IPS-11a (cell line): ENCODE results near the gene USP24.

Source experiments
- H3K4me3 ChIP-seq: one replicate; pipeline ENCODE4 v1.5.1; 2013; ENCODE audit warnings: low read depth, low read length, control low read depth

Gene USP24

GRCh38 chr1:55073187-55073916, 141.8 kb downstream of the USP24 start:
- H3K4me3 ChIP-seq = no peak overlapping the region

- H3K4me3 ChIP-seq = no peak overlapping the region
Observed at GRCh38 chr1:55071477-55071876, 143.7 kb downstream of the USP24 start.

GRCh38 chr1:55070293-55071164, 144.6 kb downstream of the USP24 start:
- no peak overlapping the region for H3K4me3 ChIP-seq

DNA sequence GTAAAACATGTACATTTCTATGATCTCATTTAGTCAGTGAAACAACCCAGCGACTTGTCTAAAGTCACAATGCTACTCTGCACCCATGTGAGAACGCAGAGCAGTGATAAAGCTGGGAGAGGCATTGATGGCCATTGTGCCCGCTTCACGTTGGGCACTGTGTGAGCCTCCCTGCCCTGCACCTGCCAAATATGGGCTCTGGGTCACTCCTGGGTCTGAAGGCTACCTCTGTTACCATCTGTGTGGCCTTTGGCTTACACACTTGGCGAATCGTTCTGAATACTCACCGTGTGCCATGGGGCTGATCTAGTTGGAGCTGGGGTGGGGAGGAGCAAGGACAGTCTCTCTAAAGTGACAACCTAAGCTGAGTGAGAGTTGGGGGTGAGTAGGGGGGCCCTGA, 145.9 kb downstream of the USP24 start:
- H3K4me3 ChIP-seq = no peak overlapping the region

DNA sequence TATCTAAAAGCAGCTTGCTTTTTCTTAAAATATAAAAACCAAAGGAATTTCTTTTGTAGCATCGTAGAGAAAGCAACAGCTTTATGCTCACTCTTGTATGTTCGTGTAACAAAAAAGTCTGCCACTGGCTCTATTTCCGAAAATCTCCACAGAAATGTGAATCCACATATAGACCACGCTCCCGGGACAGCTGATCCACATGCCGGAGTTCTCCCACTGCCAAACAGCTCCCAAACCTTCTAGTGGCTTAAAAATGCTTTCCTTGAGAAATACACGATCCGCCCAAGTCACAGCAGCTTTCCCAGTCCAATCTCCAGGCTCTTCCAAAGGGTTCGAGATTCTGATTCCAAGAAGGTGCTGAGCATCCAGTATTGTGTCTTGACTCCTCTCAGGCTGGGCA, 146.5 kb downstream of the USP24 start:
- H3K4me3 ChIP-seq = no peak overlapping the region

DNA sequence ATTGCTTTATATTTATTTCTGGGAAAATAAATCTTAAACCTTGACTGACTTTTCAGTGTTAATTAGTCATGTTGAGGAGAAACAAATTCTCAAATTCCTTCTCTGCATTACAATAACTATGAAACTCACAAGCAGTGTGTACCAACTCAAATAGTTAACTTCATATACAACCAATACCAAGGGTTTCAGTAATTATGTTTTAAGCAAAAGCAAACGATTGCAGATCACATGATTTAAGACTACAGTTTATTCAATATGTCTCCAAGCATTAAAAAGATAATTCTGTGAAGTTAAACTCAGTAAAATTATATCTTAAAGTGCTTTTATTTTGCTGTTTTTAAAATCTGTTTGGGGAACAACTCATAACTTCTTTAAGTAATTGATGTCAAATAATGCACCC, 147.2 kb downstream of the USP24 start:
- no peak overlapping the region for H3K4me3 ChIP-seq

DNA sequence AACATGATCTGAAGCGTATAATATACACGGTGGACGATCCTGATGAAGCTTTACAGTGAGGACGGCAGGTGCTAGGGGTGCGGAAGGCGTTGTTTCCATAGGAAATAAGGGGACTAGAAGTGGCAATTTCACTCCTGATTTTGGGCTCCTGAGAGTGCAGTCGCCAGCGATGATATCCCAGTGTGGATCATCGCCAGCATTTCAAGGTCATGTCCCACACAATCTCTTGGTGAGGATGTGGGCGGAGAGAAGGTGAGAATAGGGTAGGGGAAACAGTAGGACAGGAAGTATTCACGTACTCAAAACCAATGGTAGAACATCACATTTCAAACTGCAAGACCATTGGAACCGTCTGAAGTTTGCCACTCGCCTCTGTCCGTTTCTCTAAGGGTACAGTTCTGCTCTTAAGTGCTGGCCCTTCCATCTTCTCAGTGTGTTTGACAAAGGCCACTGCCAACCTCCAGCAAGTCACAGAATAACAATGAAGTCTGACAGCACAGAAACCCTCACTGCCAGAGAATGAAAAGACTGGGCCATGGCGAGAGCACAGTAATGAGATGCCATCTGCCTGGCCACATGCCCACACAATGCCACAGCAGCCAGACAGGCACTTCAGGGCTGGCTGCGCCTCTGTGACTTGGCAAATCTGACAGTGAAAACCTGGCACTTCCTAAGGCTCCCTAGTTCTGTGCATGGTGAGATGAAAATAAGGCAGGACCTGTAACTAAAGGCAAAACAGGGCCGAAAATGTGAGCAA, 148.0 kb downstream of the USP24 start:
- H3K4me3 ChIP-seq = no peak overlapping the region

GRCh38 chr1:55065648-55066047, 149.5 kb downstream of the USP24 start:
- H3K4me3 ChIP-seq = no peak overlapping the region

- no peak overlapping the region for H3K4me3 ChIP-seq
Observed at GRCh38 chr1:55064861-55065263, 150.3 kb downstream of the USP24 start.

DNA sequence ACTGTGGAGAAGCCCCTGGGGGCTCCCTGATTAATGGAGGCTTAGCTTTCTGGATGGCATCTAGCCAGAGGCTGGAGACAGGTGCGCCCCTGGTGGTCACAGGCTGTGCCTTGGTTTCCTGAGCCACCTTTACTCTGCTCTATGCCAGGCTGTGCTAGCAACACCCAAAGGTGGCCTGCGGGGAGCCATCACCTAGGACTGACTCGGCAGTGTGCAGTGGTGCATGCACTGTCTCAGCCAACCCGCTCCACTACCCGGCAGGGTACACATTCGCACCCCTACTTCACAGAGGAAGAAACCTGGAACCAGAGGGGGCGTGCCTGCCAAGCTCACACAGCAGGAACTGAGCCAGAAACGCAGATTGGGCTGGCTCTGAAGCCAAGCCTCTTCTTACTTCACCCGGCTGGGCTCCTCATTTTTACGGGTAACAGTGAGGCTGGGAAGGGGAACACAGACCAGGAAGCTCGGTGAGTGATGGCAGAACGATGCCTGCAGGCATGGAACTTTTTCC, 151.0 kb downstream of the USP24 start:
- H3K4me3 ChIP-seq = no peak overlapping the region

- no peak overlapping the region for H3K4me3 ChIP-seq
Observed at GRCh38 chr1:55063577-55063942, 151.6 kb downstream of the USP24 start.

- H3K4me3 ChIP-seq = no peak overlapping the region
Observed at GRCh38 chr1:55062801-55063576, 152.2 kb downstream of the USP24 start.

DNA sequence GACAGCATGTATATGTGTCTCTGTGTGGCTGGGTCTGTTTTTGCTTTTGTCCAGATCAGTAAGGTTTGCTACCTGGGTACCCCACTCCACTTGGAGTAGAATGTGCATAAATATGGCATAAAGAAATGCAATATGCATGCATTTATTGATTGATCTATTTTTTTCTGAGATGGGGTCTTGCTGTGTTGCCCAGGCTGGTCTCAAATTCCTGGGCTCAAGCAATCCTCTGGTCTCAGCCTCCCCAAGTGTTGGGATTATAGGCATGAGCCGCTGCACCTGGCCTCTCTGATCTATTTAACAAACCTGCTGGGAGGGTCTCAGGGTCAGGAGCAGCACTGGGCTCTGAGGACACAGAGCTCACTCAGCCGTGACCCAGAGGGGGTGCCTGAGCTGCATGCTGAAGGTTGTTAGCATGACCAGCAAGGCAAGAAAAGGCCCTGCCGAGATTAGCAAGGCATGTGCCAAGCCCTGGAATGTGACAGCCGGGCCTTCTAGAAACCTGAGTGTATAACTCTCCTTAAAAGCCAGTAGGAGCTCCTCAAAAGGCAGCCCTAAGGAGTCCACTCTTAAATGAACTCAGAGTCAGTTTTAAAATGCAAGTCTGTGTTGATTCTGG, 153.3 kb downstream of the USP24 start:
- H3K4me3 ChIP-seq = no peak overlapping the region

DNA sequence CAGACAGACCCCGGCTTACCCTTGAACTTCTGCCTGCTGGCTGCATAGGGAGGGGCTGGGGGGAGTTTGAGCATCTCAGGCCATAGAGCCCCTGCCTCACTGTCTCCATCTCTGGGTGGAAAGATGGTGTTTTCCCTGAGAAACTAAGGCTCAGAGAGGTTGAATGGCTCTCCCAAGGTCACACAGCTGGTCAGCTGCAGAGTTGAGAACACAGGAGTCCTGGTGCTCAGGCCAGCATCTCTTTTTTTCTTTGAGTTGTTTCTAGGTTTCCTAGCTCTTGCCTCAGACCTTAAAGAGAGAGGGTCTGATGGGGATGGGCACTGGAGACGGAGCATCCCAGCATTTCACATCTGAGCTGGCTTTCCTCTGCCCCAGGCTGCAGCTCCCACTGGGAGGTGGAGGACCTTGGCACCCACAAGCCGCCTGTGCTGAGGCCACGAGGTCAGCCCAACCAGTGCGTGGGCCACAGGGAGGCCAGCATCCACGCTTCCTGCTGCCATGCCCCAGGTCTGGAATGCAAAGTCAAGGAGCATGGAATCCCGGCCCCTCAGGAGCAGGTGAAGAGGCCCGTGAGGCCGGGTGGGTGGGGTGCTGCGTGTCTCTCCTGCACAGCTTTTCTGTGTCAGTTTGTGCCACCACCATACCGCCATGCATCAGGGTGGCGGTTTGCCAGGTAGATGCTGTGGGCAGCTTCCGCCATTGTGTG, 154.0 kb downstream of the USP24 start:
- no peak overlapping the region for H3K4me3 ChIP-seq

DNA sequence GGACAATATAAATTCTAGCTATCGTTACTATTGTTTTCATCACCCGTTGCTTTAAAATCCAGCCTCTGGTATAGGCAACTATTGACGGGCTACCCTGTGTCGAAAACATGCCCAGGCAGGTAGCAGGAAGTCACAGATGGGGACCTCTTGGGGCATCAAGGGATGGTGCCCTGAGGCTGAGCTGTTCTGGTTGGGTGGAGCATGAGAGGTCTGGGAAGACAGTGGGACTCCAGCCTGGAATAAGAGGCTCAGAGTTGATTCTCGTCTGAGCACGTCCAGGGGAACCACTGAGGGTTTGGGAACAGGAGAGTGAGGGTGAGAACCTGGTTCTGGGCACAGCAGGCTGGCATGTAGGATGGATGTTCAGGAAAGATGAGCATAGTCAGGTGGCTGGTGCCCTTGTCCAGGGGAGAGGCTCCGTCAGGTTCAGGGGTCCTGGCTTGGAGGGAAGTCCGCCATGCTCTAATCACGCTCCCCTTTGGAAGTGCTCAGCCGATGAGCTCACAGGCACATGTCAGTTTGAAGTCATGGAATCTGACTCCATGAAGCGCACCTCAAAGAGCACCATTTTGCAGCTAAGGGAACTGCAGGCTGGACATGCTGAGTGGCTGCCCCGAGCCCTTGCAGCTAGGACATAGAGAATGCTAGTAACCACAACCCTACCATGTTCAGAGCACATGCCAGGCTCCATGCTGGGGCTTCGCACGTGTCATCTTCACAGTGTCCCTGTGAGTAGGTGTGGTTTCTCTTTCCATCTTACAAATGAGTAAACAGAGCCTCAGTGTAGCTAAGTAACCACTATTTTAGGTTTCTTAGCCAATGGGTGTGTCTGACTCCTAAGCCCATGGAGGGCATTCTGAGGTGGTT, 154.8 kb downstream of the USP24 start:
- H3K4me3 ChIP-seq = no peak overlapping the region

DNA sequence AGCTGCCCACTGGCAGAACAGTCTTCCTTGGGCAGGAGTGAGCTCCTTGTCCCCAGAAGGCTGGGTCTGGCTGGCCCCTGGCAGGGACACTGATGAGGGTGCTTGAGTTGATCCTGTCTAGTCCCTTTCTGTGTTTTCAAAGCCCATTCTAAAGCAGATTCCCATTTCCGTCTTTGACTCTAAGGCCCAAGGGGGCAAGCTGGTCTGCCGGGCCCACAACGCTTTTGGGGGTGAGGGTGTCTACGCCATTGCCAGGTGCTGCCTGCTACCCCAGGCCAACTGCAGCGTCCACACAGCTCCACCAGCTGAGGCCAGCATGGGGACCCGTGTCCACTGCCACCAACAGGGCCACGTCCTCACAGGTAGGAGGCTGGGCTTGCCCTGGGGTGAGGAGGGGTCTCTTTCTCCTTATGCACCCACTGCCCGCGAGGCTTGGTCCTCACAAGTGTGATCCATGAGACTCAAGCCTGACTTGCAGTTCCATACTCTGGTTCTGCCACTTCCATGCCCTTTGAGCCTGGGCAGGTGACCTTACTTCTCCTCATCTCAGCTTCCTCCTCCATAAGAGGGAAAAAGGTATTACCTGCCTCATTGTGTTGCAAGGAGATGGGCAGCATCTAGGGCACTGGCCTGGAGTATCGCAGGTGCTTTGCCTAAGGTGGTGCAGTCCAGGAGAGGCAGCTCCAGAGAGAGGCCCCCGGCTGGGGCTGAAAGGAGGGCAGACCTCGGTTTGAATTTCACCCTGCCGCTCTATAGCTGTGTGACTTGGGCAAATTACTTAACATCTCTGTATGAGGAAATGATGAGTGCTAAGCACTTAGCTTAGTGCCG, 155.6 kb downstream of the USP24 start:
- no peak overlapping the region for H3K4me3 ChIP-seq

DNA sequence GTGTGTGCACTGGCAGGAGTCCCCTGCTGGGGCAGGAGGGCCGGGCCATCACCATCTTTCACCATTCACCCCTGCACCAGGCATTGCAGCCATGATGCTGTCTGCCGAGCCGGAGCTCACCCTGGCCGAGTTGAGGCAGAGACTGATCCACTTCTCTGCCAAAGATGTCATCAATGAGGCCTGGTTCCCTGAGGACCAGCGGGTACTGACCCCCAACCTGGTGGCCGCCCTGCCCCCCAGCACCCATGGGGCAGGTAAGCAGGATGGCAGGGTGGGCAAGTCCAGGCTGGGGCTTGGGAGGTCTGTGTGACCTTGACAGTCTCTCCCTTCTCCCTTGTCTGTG, 157.2 kb downstream of the USP24 start:
- H3K4me3 ChIP-seq = no peak overlapping the region
